Prostate gland (tissue), 2 donors: ENCODE data around the gene ARSI.

ENCODE experiments used
- POLR2A ChIP-seq: fragments of 450-650 bp; IDR thresholded peaks from one replicate; pipeline ENCODE4 v1.6.1; 2016; ENCODE audit warnings: antibody characterized with exemption, mild to moderate bottlenecking
- TF ChIP-seq, protein P1 (sequence below), 4 experiments: fragments of 200-600 bp in 2 of 4; fragments of 450-650 bp in 2 of 4; sonication (generic) in 2 of 4; IDR thresholded peaks; 1 replicate in 3 of 4; 2 replicates in 1 of 4; pipeline ENCODE4 v1.5.1; 2016 to 2019; ENCODE audit warnings: antibody characterized with exemption in 4 of 4, mild to moderate bottlenecking in 2 of 4, moderate library complexity in 2 of 4

DNA sequence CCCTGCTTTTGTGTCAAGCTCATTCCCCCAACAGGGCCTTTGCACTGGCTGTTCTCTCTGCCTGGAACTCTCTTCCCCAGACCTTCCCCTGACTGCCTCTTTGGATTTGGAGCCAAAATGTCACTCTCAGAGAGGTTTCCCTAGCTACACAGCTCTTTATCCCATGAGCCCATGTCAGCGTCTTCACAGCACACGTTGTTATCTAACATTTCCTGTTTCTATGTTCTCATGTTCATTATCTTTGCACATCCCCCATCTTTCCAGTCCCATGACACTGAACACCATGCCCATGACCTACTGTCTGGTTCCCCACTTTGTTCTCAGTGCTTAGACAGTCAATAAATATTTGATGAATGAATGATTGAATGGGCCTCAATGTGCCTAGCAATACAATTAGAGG, 26.3 kb upstream of the ARSI start:
- no peak for TF ChIP-seq POLR2A
- TF ChIP-seq, protein P1, sequence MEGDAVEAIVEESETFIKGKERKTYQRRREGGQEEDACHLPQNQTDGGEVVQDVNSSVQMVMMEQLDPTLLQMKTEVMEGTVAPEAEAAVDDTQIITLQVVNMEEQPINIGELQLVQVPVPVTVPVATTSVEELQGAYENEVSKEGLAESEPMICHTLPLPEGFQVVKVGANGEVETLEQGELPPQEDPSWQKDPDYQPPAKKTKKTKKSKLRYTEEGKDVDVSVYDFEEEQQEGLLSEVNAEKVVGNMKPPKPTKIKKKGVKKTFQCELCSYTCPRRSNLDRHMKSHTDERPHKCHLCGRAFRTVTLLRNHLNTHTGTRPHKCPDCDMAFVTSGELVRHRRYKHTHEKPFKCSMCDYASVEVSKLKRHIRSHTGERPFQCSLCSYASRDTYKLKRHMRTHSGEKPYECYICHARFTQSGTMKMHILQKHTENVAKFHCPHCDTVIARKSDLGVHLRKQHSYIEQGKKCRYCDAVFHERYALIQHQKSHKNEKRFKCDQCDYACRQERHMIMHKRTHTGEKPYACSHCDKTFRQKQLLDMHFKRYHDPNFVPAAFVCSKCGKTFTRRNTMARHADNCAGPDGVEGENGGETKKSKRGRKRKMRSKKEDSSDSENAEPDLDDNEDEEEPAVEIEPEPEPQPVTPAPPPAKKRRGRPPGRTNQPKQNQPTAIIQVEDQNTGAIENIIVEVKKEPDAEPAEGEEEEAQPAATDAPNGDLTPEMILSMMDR (IDR thresholded peaks at IDR 0.05), result no peak
